A549 (cell line): ENCODE measurements around the gene MYO10.

Source experiments
- MYC ChIP-seq: IDR thresholded peaks from 2 replicates; pipeline ENCODE4 v1.6.1; 2012; ENCODE audit warnings: mild to moderate bottlenecking, inconsistent platforms, low read length, improper control_type of control experiment, borderline replicate concordance
- RAD21 ChIP-seq, 2 experiments: fragments of >200 bp in 1 of 2; sonication (Bioruptor Twin) in 1 of 2; formaldehyde crosslinking in 1 of 2; IDR thresholded peaks in 1 of 2; conservative IDR thresholded peaks in 1 of 2; 2 replicates in 1 of 2; 3 replicates in 1 of 2; pipeline ENCODE4 v1.6.1; 2012 to 2018; ENCODE audit warnings: inconsistent platforms in 1 of 2
- TF ChIP-seq, protein P1 (sequence below): fragments of >200 bp; sonication (Bioruptor Twin); formaldehyde crosslinking; IDR thresholded peaks from 3 replicates; pipeline ENCODE4 v1.5.1; 2016
- TF ChIP-seq, protein P2 (sequence below): IDR thresholded peaks from 2 replicates; pipeline ENCODE4 v1.6.1; 2012

DNA sequence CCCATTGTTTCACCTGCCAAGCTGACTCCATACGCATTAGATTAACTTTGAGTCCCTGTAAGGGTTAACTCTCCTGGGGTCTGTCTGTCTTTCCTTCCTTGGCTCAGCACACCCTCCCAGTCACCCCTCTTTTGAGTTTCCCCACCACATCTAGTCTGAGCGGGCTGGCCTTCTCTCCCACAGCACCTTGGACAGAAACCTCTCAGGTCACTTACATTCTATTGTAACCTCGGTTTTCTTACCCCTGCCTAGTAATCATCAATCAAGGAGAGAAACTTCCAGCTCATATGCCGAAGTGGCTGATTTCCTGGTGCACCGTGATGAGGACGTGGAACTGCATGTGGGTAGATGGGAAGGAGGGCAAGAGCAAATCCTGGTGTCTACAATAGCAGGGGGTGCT lies 102.1 kb downstream of the MYO10 start:
- TF ChIP-seq, protein P1, sequence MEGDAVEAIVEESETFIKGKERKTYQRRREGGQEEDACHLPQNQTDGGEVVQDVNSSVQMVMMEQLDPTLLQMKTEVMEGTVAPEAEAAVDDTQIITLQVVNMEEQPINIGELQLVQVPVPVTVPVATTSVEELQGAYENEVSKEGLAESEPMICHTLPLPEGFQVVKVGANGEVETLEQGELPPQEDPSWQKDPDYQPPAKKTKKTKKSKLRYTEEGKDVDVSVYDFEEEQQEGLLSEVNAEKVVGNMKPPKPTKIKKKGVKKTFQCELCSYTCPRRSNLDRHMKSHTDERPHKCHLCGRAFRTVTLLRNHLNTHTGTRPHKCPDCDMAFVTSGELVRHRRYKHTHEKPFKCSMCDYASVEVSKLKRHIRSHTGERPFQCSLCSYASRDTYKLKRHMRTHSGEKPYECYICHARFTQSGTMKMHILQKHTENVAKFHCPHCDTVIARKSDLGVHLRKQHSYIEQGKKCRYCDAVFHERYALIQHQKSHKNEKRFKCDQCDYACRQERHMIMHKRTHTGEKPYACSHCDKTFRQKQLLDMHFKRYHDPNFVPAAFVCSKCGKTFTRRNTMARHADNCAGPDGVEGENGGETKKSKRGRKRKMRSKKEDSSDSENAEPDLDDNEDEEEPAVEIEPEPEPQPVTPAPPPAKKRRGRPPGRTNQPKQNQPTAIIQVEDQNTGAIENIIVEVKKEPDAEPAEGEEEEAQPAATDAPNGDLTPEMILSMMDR: no peak
- no peak for TF ChIP-seq RAD21 (conservative IDR thresholded peaks at IDR 0.05 in 1 of 2, IDR thresholded peaks at IDR 0.05 in 1 of 2)
- TF ChIP-seq, protein P2, sequence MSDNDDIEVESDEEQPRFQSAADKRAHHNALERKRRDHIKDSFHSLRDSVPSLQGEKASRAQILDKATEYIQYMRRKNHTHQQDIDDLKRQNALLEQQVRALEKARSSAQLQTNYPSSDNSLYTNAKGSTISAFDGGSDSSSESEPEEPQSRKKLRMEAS: no peak
- TF ChIP-seq MYC: no peak
